Measurements from ENCODE around the gene ZNF532. TPM values are rescaled to one million over a fixed set of nuclear protein-coding genes. Genes with fewer than 3 reads are reported as not detected.

Gene ZNF532
- total and polyA plus RNA-seq, 12 donors, result 11.6 to 34.8 (median 22.6) TPM

DNA sequence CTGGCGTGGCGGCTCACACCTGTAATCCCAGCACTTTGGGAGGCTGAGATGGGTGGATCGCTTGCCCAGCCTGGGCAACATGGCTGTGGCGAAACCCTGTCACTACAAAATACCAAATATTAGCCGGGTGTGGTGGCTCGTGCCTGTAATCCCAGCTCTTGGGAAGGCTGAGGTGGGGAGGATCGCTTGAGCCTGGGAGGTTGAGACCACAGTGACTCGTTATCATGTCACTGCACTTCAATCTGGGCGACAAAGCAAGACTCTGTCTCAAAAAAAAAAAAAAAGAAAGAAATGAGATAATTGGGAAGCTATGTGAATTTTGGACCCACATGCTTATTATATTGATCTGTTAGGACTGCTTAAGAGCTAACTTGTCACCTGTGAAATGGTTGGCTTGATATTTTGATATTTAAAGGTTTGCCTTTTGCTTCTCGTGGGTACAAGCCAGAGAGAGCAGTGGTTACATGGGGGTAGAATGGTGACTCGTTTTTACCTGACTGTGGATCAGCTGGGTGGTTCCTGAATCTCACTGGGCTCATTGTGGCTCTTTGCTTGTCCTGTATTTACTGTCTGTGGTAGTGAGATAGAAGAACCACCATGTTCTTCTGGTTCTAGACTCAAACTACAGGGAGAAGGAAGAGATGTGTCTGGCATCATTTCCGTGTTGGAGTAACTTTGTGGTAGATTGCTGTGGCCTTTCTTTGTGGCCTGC is 28.9 kb downstream of the ZNF532 start:
- no peaks in the 10 kb centered on the region for H3K27me3 ChIP-seq
- no peaks in the 10 kb centered on the region for H3K9me3 ChIP-seq (replicated peaks in 1 of 3)
- no peak for TF ChIP-seq CTCF (IDR thresholded peaks at IDR 0.05)
- TF ChIP-seq POLR2A (IDR thresholded peaks at IDR 0.05), result no peak
- no peak for DNase-seq
- H3K4me1 ChIP-seq (replicated peaks in 1 of 2), result peaks cover 0 to 35% of the 10 kb centered on the region in 2 donors
- H3K27ac ChIP-seq, result no peak overlapping the region
- WGBS, 4 donors, result 92 to 97% (median 96%) methylated on average over 12 of the region's 12 CpGs
- intact Hi-C loops (cut with DNase I), result no loop called here
- no peaks in the 10 kb centered on the region for H3K36me3 ChIP-seq (replicated peaks in 1 of 2)
- H3K4me3 ChIP-seq, result no peak overlapping the region

GRCh38 chr18:58894930-58895329 is 30.3 kb downstream of the ZNF532 start:
- no peaks in the 10 kb centered on the region for H3K9me3 ChIP-seq (replicated peaks in 1 of 3)
- 76 to 91% (median 84%) methylated on average over 6 of the region's 6 CpGs for WGBS, 4 donors
- H3K27me3 ChIP-seq, result no peaks in the 10 kb centered on the region
- no peaks in the 10 kb centered on the region for H3K36me3 ChIP-seq (replicated peaks in 1 of 2)
- H3K27ac ChIP-seq, result peak overlapping the region in 1 of 5 donors; percentile 21
- TF ChIP-seq POLR2A (IDR thresholded peaks at IDR 0.05) (no peak), CTCF (IDR thresholded peaks at IDR 0.05) (no peak)
- DNase-seq, result no peak
- H3K4me1 ChIP-seq (replicated peaks in 1 of 2), result peaks cover 3 to 41% of the 10 kb centered on the region in 2 donors
- intact Hi-C loops (cut with DNase I), result no loop called here
- H3K4me3 ChIP-seq, result no peak overlapping the region

GRCh38 chr18:58895385-58895784 is 30.7 kb downstream of the ZNF532 start:
- no peak for TF ChIP-seq CTCF (IDR thresholded peaks at IDR 0.05)
- no peak for TF ChIP-seq POLR2A (IDR thresholded peaks at IDR 0.05)
- intact Hi-C loops (cut with DNase I), result no loop called here
- Histone ChIP-seq H3K9me3 (replicated peaks in 1 of 3) (no peaks in the 10 kb centered on the region), H3K27me3 (no peaks in the 10 kb centered on the region), H3K4me1 (replicated peaks in 1 of 2) (peaks cover 3 to 46% of the 10 kb centered on the region in 2 donors), H3K27ac (peak overlapping the region in 1 of 5 donors; percentile 21), H3K36me3 (replicated peaks in 1 of 2) (no peaks in the 10 kb centered on the region), H3K4me3 (no peak overlapping the region)
- no peak for DNase-seq
- WGBS, 4 donors, result 80 to 94% (median 84%) methylated on average over 1 to 6 of the region's 6 CpGs

DNA sequence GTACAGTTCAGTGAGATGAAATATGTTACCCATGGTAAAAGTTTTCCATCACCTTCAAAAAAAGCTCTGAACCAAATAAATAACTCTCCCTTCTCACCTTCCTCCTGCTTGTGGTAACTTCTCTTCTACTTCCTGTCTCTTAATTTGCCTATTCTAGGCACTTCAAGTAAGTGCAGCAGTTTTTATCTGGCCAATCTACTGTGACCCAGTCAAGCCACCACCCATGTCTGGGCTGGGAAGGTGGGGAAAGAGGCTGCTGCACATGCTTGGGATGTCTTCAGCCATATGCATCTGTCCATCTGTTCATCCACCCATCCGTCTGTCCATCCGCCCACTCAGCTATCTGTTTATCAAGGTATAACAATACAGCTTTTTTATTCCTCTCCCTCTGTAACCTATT is 31.6 kb downstream of the ZNF532 start:
- 86 to 93% (median 91%) methylated on average over 2 of the region's 2 CpGs for WGBS, 4 donors
- Histone ChIP-seq H3K4me3 (no peak overlapping the region), H3K27me3 (no peaks in the 10 kb centered on the region), H3K27ac (no peak overlapping the region), H3K4me1 (replicated peaks in 1 of 2) (peaks cover 3 to 46% of the 10 kb centered on the region in 2 donors), H3K9me3 (replicated peaks in 1 of 3) (no peaks in the 10 kb centered on the region), H3K36me3 (replicated peaks in 1 of 2) (no peaks in the 10 kb centered on the region)
- DNase-seq, result no peak
- intact Hi-C loops (cut with DNase I), result no loop called here
- no peak for TF ChIP-seq POLR2A (IDR thresholded peaks at IDR 0.05)
- no peak for TF ChIP-seq CTCF (IDR thresholded peaks at IDR 0.05)
